GM12864 (cell line): ENCODE data around the gene COL9A3.
A peak's percentile ranks its signal among the peaks of the same experiment; 100 is the strongest.

Experiments
- DNase-seq: peaks from one replicate; pipeline ENCODE4 v3.0.0-alpha.2; 2011; ENCODE audit warnings: low read depth
- H3K4me3 ChIP-seq: 2 replicates; pipeline ENCODE4 v1.5.1; 2011; ENCODE audit warnings: mild to moderate bottlenecking, low read depth, low read length, control low read depth
- TF ChIP-seq, protein P1 (sequence below): IDR thresholded peaks from 2 replicates; pipeline ENCODE4 v1.5.1; 2011; ENCODE audit warnings: low read depth, mild to moderate bottlenecking, moderate library complexity, low read length, control low read depth, inconsistent platforms; ENCODE audit errors: missing control alignments

Gene COL9A3

DNA sequence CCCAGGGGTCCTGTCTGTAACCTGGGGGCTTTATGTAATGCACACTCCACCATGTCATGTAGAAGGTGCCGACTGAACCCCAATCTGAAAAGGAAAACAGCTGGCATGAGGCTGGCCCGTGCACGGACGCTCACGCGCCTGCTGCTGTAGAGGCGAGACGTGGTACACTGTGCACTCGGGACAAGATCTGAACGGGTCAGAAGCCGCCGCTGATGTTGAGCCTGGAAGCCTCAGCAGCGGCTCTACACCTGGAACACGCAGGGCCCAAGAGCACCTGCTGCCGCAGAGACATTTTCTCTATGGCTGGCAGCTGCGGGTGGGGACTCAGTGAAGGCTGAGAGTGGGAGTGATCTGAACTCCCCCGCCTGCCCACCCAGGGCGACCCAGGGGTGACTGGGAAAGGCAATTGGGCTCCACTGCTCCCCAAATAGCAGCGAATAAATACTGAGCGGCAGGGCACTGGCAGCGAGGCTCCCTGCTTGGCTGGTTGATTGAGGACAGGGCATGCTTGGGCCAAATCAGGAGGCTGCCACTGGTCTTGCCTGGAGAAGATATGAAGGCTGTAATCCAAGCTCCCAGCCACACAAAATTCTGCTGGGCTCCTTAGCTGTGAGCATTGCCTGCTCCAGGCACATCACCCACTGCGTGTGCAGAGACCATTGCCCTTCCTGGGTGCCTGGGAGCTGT lies 14.7 kb upstream of the COL9A3 start:
- TF ChIP-seq, protein P1, sequence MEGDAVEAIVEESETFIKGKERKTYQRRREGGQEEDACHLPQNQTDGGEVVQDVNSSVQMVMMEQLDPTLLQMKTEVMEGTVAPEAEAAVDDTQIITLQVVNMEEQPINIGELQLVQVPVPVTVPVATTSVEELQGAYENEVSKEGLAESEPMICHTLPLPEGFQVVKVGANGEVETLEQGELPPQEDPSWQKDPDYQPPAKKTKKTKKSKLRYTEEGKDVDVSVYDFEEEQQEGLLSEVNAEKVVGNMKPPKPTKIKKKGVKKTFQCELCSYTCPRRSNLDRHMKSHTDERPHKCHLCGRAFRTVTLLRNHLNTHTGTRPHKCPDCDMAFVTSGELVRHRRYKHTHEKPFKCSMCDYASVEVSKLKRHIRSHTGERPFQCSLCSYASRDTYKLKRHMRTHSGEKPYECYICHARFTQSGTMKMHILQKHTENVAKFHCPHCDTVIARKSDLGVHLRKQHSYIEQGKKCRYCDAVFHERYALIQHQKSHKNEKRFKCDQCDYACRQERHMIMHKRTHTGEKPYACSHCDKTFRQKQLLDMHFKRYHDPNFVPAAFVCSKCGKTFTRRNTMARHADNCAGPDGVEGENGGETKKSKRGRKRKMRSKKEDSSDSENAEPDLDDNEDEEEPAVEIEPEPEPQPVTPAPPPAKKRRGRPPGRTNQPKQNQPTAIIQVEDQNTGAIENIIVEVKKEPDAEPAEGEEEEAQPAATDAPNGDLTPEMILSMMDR: no peak

DNA sequence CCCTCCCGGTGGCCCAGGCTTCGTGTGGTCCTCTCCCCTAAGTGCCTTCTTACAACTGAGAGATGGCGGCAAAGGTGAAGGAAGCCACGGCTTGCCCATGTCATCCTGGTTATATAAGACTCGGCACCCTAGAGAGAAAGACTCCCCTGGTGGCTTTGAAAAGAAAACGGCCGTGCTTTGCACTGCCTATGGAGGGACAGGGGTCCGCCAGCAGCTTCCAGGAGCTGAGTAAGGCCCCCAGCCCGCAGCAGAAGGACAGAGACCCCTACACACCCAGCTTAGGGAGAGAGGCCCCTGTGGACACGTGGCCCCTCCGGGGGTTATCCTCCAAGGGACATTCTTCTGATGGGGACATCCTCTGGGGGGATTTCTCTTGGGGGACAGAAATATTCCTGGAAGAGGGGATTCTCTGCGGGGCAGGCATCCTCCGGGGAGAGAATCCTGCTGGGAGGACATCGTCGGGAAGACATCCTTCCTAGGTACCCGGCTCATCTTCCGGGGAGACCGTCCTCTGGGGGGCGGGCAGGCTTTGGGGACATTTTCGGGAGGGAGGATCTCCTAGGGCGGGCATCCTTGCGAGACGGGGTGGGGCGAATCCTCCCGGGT lies 12.7 kb upstream of the COL9A3 start:
- peak overlapping the region; percentile 28 for H3K4me3 ChIP-seq
- TF ChIP-seq, protein P1: peak; percentile 5
- DNase-seq: no peak

More for the DNA sequence above, 14.7 kb upstream of the COL9A3 start:
- no peak overlapping the region for H3K4me3 ChIP-seq
- no peak for DNase-seq

DNA sequence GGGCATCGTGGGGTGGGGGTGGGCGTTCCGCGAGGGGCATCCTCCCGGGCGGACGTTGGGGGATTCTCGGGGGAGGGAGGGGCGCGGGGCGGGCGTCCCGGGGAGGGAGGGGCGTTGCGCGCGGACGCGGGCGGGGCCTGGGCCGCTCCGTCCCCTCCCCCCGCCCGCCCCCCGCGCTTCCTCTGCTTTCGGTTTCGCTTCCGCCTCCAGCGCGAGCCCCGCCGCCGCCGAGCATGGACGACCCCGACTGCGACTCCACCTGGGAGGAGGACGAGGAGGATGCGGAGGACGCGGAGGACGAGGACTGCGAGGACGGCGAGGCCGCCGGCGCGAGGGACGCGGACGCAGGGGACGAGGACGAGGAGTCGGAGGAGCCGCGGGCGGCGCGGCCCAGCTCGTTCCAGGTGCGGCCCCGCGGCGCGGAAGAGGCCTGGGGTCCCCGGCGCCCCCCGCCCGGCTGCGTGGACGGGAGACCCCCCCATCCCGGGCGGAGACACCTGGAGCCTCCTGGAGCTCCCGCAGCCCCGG lies 12.2 kb upstream of the COL9A3 start, which contains the start of gene OGFR:
OGFR (plus strand) TSS at position 209 of the 528 bp plus-strand sequence; CDS start at position 234, 25 bp downstream.
- TF ChIP-seq, protein P1: no peak
- H3K4me3 ChIP-seq: peak within 1 kb of the TSS; percentile 90
- DNase-seq: no peak

DNA sequence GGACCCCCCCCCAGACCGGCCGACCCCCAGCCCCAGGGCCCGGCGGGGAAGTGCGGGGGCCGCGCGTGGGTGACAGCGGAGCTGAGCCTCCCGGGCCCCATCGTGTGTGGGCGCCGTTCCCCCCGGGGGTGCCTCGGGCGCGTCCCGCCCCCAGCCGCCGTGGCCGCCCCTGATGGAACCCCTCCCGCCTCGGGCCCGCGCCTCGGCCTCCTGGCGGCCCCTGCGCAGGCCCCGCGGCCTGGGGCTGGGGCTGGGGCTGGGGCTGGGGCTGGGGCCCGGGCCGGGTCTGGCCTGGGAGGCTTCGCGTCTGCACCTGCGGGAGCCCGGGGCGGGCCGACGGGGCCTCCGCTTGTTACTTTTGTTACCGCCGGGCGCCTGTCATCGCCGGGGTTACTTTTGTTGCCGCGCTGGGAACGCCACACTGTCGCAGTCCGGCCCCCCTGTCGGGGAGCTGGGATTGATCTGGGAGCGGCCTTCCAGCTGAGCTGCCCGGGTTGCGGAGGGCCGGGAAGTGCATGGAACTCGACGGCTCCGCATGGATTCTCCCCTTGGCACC lies 11.6 kb upstream of the COL9A3 start:
- TF ChIP-seq, protein P1: no peak
- peak overlapping the region; percentile 90 for H3K4me3 ChIP-seq
- DNase-seq: no peak

DNA sequence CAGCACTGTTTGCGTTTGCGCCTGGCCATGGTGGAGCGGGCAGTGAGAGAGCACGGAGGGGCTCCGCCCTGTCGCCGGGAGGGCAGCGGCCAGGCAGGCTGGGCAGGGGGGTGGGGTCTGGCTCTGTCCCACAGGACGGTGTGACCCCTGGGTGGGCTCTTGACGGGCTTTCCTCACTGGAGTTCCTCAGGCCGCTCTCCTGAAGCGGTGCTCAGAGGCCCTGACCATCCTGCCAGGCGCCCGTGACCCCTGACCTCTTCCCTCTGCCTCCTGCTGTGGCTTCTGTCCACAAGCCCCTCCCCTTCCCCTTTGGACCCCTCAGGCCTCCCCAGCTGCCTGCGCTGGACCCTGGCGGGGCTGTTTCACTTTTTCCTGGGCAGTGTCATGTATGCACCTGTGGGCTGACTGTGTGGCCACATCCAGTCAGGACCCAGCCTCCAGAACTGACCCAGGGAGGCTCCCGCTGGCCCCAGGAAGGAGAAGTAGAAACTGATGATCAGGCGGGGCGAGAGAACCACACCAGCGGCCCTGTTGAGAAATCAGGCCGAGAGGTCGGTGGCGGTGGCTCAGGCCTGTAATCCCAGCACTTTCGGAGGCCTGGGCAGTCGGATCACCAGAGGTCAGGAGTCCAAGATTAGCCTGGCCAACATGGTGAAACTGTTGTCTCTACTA lies 11.0 kb upstream of the COL9A3 start:
- peak overlapping the region; percentile 90 for H3K4me3 ChIP-seq
- TF ChIP-seq, protein P1: no peak
- no peak for DNase-seq

DNA sequence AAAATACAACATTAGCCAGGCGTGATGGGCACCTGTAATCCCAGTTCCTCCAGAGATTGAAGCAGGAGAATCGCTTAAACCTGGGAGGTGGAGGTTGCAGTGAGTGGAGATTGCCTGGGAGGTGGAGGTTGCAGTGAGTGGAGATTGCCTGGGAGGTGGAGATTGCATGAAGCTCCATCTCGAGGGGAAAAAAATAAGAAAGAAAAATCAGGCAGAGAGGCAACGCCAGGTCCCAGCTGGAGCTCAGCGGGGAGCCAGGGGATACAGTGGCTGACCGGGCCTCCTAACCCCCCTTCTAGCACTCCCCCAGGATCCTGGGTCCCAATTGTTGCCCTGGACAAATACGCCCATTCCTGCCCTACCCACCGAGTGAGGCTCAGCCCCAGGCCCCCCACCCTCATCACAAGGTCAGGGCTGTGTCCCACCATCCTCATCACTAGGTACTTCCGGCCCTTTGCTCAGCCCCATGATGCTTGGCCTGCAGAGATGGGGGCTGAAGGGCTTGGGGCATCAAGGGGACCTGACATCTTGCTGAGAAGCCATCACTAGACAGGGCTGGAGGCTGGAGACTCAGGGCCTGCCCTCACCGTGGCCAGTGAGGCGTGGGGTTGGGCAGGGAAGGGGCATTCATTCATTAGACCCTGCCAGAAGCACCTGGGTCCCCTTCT lies 10.3 kb upstream of the COL9A3 start:
- DNase-seq: no peak
- H3K4me3 ChIP-seq: peak overlapping the region; percentile 90
- TF ChIP-seq, protein P1: no peak
